ENCODE measurements around the gene CELF1.

Gene CELF1

GRCh38 chr11:47507563-47508239 lies 45.2 kb downstream of the CELF1 start:
- no peak for DNase-seq

DNA sequence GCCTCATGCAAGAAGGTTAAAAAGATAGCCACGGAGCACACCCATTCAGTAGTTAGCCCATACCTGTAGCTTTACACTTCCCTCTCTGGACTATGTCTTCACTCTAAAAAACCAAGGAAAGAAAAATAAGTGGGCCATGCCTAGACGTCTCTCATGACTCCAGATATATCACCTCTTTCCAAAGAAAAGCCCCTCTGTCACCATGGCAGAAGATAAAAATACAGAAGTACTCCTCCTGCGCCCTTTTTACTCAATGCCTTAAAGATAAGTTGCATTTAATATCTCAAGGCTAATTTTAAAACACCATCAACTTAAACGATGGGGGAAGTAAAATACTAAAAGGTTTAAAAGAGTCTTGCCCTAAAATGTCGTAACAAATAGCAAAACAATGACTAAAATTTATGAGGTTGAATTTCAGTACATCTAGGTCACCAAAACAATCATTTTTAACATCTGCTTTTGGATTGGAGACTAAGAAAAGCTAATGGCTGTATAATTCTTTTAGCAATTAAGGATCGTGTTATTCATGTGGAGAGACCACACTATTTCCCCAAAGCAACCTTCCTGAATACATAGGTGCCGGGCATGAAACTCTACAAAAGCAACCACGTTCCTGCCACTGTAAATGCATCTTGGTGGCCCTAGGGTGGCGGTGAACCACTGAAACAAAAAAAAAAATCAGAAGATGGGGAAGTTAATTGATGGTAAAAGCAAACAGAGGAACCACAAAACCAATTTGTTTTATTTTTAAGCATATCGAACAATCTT lies 46.0 kb downstream of the CELF1 start:
- no peak for DNase-seq

- DNase-seq = no peak
Measured at GRCh38 chr11:47506373-47506772, 46.6 kb downstream of the CELF1 start.

GRCh38 chr11:47504910-47505309 lies 48.0 kb downstream of the CELF1 start:
- DNase-seq = no peak

DNA sequence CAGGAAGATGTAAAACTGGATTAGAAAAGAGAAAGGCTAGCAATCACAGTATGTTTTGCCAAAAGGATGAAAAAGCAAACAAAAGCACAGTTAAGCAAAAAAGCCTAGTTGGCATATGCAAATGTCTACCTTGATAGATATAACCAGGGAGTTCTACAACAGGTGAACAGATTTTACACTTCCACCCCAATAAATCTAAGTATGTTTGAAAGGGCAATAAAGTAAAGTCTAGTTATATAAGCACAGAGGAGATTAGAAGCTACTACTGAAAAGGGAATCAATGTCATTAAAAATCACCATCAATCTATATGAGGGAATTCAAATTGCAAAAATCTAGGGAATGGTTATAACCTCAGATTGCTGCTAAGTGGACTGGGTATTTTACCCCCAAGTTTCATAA lies 49.7 kb downstream of the CELF1 start:
- DNase-seq = no peak

DNA sequence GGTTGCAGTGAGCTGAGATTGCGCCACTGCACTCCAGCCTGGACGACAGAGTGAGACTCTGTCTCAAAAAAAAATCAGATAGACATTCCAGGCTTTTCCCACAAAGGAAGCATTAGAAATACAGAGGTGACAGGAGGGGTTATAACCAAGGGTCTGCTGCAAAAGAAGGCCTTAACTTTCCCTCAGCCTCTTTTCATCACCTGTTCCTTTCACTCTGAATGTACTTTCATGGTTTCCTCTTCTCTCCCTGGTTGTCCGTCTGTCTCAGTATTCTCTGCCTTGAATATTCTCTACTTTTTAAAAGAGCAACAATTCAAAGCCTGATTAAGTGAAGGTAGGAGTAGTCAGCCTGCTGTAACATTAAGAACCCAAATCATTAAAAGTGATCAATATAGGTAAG lies 50.2 kb downstream of the CELF1 start:
- DNase-seq = no peak

- no peak for DNase-seq
Measured at GRCh38 chr11:47501101-47501500, 51.8 kb downstream of the CELF1 start.

- no peak for DNase-seq
Measured at GRCh38 chr11:47500121-47500520, 52.8 kb downstream of the CELF1 start.

DNA sequence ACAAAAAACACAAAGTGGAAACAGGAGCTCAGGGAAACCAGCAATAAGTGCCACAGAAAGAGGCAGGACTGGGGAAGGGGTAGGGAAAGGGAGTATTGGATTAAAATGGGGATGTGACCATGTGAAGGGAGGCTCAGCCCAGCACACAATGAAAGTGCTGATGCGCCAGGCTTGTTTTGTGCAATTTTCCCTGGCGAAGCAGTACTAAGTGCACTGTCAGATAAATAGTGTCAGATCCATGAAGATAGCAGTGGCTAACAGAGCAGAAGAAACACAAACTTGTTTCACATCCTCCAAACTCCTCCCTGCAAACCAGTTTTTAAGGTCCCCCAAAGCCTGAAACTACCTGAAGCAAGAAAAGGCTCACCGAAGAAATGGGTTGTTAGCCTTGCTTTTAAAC lies 53.3 kb downstream of the CELF1 start:
- DNase-seq = no peak

DNA sequence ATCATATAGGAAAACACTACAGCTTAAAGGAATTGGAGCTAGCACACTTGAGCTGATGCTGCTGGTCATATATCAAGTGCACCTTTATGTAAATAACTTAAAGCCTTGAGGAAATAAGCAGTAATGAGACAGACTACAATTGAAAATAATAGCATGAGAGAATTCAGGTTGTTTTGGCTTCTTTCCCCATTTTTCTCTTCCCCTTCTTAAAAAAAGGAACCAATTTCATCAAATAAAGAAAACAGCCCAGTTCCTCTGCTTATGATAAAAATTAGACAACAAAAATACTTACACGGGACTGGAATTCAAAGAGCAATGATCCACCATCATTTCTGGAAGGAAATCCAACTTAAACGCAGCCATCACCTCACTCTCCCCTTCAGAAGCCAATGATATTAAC lies 53.8 kb downstream of the CELF1 start:
- no peak for DNase-seq

DNA sequence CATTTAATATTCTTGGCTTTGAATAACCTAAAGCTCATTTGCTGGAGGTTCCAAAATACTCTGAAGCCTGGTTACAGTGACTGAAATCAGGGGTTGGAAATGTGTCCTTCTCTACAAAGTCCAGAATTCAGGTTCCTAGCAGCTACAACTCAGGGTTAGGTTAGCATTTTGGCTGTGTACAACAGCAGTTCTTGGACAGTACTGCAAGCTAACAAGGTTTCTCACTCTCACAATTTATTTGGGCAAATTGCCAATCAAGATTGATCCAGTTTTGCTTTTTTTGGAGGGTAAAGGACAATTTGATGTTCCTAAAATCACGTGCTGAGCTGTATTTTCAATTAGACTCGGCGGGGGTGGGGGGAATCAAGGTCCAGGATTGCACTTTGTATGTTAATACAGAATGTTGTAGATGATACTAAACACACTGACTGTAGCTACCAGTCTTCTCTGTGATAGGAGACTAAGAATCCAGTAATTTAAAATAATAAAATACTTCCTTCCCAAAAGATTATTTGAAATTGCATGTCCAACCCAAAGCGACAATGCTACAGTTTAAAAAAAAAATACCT lies 54.3 kb downstream of the CELF1 start:
- no peak for DNase-seq

DNA sequence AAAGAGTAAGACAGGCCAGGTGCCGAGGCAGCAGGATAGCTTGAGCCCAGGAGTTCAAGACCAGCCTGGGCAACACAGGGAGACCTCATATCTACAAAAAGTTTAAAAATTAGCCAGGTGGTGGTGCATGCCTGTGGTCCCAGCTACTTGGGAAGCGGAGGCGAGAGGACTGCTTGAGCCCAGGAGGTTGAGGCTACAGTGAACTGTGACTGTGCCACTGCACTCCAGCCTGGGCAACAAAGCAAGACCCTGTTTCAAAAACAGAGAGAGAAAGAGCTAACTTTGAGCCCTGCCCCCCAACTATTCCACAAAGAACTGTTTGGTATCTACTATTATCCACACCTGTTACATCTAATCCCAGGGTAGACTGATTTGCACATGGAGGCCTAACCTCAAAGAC lies 54.8 kb downstream of the CELF1 start:
- DNase-seq = no peak

- DNase-seq = no peak
Measured at GRCh38 chr11:47496808-47497207, 56.1 kb downstream of the CELF1 start.

- no peak for DNase-seq
Measured at GRCh38 chr11:47495856-47496217, 57.1 kb downstream of the CELF1 start.

DNA sequence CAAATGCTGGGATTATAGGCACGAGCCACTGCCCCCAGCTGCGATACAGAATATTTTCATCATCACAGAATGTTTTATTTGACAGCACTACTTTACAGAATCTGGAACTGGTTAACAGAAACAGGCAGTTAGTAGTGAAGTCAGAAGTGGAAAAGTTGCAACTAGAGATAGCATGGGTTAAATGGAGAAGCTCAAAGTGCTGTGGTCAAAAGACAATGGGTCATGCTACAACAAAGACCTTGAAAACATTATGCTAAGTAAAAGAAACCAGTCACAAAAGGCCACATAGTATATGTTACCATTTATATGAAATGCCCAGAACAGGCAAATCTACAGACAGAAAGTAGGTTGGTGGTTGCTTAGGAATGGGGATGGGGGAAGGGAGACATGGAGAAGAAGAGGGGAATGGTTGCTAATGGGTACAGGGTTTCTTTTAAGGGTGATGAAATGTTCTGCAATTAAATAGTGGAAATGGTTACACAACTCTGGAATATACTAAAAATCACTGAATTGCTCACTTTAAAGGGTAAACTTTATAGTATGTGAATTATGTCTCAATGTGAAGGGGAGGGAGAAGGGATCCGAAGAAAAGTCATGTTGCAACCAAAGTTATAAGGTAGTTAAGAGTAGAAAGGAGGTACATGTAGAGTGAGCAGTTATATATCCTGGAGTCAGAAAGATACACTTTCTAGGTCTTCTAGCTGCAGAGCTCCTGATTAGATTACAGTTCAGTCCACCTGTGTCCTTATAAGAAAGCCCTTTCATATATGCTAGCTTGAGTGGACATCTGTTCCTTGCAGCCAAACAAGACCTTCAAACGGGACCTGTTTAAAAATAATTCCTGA lies 57.7 kb downstream of the CELF1 start:
- no peak for DNase-seq

- no peak for DNase-seq
Measured at GRCh38 chr11:47489395-47489755, 63.6 kb downstream of the CELF1 start.

DNA sequence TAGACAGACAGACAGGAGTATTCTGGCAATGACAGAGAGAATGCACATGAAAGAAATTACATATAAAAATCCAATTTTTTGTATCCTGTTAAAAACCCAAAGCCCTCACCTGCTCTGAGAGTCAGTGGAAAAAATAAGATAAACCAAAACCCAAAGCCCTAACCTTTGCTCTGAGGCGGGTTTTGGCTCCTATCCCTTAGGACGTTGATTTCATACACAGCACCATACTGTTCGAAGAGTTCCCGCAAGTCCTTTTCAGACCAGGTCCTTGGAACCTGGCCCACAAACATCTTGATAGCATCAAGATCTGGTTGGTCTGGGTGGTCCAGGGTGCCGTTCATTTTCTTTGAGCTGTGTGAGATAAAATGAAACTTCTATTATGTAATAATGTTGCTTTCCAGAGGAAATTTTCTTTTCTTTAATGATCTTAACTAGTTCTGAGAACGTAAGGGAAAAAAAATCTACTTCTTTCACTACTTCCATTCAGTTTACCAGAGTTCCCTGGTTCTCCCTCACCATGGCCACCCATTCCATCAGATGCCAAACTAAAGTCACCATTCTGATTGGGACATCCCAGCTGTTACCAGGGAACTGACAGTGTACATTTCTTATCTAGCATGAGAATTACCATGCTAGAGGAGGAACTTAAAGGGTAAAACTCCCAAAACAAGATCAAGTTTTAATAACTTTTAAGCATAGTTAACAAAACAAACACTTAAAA lies 64.1 kb downstream of the CELF1 start:
- no peak for DNase-seq

GRCh38 chr11:47488111-47488510 lies 64.8 kb downstream of the CELF1 start:
- DNase-seq = no peak

- no peak for DNase-seq
Measured at GRCh38 chr11:47487421-47487820, 65.5 kb downstream of the CELF1 start.

GRCh38 chr11:47485107-47485506 lies 67.8 kb downstream of the CELF1 start:
- no peak for DNase-seq

DNA sequence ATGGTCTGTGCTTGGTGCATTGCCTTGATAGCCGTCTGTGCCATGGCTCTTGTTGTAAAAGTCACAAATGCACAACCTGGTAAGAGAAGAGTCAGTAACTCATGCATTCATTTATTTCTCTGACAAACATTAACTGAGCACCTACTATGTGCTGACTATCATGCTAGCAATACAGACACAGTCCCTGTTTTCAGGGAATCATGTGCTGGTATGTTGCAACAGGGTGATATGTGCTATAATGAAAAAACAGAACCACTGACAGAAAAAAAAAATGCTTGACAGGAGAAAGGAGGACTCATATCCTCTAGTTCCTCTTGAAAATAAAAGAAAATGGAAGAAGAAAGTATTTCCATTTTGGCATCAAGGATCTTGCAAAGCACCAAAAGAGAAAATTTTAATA lies 69.5 kb downstream of the CELF1 start:
- no peak for DNase-seq

- DNase-seq = no peak
Measured at GRCh38 chr11:47480762-47481161, 72.2 kb downstream of the CELF1 start.
